Adrenal gland (tissue), 5 donors: ENCODE results near the gene APOC1.

Experiments
- POLR2A ChIP-seq, 2 donors: fragments of 450-650 bp; IDR thresholded peaks; one replicate each; pipeline ENCODE4 v1.6.1; 2017; ENCODE audit warnings: antibody characterized with exemption in 2 of 2, mild to moderate bottlenecking in 2 of 2, moderate library complexity in 1 of 2
- TF ChIP-seq, protein P1 (sequence below), 6 experiments: fragments of 450-650 bp in 4 of 6; fragments of 200-600 bp in 2 of 6; sonication (generic) in 1 of 6; IDR thresholded peaks; 1 replicate in 5 of 6; 2 replicates in 1 of 6; pipeline versions ENCODE4 v1.5.1 to v1.8.0; 2016 to 2021; ENCODE audit warnings: antibody characterized with exemption in 6 of 6, mild to moderate bottlenecking in 2 of 6, moderate library complexity in 1 of 6
- donor health status: DM: no; HTN: no; CAD: no.

DNA sequence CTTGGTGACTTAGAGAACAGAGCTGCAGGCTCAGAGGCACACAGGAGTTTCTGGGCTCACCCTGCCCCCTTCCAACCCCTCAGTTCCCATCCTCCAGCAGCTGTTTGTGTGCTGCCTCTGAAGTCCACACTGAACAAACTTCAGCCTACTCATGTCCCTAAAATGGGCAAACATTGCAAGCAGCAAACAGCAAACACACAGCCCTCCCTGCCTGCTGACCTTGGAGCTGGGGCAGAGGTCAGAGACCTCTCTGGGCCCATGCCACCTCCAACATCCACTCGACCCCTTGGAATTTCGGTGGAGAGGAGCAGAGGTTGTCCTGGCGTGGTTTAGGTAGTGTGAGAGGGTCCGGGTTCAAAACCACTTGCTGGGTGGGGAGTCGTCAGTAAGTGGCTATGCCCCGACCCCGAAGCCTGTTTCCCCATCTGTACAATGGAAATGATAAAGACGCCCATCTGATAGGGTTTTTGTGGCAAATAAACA is 9.9 kb downstream of the APOC1 start:
- TF ChIP-seq, protein P1, sequence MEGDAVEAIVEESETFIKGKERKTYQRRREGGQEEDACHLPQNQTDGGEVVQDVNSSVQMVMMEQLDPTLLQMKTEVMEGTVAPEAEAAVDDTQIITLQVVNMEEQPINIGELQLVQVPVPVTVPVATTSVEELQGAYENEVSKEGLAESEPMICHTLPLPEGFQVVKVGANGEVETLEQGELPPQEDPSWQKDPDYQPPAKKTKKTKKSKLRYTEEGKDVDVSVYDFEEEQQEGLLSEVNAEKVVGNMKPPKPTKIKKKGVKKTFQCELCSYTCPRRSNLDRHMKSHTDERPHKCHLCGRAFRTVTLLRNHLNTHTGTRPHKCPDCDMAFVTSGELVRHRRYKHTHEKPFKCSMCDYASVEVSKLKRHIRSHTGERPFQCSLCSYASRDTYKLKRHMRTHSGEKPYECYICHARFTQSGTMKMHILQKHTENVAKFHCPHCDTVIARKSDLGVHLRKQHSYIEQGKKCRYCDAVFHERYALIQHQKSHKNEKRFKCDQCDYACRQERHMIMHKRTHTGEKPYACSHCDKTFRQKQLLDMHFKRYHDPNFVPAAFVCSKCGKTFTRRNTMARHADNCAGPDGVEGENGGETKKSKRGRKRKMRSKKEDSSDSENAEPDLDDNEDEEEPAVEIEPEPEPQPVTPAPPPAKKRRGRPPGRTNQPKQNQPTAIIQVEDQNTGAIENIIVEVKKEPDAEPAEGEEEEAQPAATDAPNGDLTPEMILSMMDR (IDR thresholded peaks at IDR 0.05), result no peak
- TF ChIP-seq POLR2A (IDR thresholded peaks at IDR 0.05), result no peak
